Globus pallidus (tissue), 1 donor: ENCODE results near the gene YIPF3.
A peak's percentile ranks its signal among the peaks of the same experiment; 100 is the strongest.
"Not testable (repeated sequence)": the region's sequence is repeated elsewhere in the genome, so short reads cannot be mapped to it uniquely, and the experiment has no call there.

Source experiments
- DNase-seq: peaks from one replicate; pipeline ENCODE4 v3.0.0-alpha.2; 2015; ENCODE audit warnings: low spot score

Gene YIPF3

DNA sequence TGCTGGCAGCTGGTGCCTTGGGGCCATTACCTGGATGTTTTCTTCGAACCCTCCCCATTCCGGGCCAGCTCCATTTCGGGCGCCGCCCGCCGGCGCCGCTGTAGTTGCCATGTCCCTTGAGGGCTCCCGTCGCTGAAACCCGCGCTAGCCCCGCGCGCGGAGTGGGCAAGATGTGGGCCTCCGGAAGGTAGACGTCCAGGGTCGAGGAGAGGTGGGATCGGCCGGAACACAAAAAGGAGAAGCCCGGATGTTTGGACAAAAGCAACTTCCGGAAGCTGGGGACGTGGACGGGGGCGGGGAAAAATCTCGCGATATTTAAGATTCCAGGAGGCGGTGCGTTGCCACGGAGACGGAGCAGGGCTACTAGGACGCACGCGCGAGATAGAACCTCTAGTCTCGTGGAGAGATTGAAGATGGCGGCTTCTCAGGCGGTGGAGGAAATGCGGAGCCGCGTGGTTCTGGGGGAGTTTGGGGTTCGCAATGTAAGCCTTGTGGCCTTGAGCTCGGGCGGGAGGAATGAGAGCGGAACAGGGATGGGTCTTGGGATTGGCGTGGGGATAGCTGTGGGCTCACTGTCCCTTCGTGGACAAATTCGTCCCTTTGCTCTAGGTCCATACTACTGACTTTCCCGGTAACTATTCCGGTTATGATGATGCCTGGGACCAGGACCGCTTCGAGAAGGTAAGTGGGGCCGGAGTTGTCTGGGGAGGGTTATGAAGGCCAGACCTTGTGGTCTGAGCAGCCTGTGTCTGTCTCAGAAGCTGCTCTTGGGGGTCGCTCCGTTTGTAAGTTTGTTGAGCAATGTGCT lies at the start of gene YIPF3, which contains the start of gene POLR1C:
Gene YIPF3, minus strand, starts transcription at position 230 of the 808 bp plus-strand sequence. Its CDS starts 119 bp downstream, at position 111.
Gene POLR1C, plus strand, starts transcription at position 393 of the 808 bp plus-strand sequence. Its CDS starts 21 bp downstream, at position 414.
- peak; percentile 97 for DNase-seq

DNA sequence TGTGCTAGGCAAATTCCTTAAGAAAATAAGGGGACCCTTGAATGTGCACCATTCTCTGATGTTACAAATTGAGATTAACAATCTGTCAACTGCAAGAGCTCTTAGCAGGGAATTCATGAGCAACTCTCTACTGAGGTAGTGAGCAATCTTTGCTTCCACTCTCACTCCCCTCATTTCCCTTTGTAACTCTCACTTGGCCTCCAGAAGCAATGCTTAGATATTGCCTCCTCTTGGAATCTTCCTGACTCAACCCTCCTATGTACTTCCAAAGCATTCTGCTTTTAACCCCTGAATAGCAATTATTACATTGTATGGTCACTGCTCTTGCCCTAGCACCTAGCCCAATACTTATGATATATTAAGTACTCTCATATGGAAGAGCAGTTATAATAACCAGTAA lies 42.6 kb upstream of the YIPF3 start:
- DNase-seq, result no peak

GRCh38 chr6:43557620-43558019 lies 40.9 kb upstream of the YIPF3 start:
- not testable (repeated sequence) for DNase-seq

GRCh38 chr6:43547222-43547621 lies 30.5 kb upstream of the YIPF3 start:
- no peak for DNase-seq

GRCh38 chr6:43544461-43544860 lies 27.7 kb upstream of the YIPF3 start:
- DNase-seq, result no peak

DNA sequence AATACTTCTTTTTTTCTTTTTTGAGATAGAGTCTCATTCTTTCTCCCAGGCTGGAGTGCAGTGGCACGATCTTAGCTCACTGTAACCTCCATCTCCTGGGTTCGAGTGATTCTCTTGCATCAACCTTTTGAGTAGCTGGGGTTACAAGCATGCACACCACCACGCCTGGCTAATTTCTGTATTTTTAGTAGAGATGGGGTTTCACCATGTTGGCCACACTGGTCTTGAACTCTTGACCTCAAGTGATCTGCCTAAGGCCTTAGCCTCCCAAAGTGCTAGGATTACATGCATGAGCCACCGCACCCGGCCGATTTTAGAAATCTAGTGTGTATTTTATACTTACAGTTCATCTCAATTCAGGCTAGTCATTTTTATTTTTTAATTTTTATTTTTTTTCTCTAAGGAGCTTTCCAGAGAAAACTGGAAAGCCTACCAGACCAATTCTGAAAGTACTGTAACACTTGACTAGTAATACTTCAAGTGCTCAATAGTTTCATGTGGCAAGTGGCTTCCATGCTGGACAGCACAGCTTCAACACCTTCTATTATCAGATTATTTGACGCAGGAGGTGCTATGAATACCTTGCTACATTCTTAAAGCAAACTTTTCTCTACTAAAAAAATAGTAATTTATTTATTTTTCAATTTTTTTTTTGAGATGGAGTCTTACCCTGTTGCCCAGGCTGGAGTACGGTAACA lies 25.2 kb upstream of the YIPF3 start:
- DNase-seq, result no peak

GRCh38 chr6:43540507-43540906 lies 23.8 kb upstream of the YIPF3 start:
- no peak for DNase-seq

DNA sequence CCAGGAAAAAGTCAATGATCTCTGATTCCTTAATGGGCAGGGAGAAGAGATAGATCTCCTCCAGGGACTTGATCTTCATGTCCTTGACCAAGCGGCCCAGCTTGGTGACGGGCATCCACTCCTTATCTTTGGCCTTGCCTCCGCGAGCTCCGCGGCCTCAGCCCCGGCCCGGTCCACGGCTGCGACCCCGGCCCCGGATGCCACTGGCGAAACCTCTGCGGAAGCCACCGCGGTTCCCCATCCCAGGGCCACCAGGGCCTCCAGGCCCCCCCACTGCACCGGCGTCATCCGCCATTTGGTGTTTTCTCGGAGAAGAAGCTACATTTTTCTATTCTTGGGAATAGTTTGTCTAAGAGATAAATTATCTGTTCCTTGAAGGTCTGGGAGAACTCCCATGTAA lies 22.7 kb upstream of the YIPF3 start:
- DNase-seq, result not testable (repeated sequence)

DNA sequence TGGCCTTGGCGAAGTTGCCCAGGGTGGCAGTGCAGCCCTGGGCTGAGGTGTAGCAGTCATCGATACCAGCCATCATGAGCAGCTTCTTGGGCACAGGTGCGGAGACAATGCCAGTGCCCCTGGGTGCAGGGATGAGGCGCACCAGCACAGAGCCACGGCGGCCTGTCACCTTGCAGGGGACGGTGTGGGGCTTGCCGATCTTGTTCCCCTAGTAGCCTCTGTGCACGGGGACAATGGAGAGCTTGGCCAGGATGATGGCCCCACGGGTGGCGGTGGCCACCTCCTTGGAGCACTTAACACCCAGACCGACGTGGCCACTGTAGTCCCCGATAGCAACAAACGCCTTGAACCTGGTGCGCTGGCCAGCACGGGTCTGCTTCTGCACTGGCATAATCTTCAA lies 22.3 kb upstream of the YIPF3 start:
- not testable (repeated sequence) for DNase-seq

DNA sequence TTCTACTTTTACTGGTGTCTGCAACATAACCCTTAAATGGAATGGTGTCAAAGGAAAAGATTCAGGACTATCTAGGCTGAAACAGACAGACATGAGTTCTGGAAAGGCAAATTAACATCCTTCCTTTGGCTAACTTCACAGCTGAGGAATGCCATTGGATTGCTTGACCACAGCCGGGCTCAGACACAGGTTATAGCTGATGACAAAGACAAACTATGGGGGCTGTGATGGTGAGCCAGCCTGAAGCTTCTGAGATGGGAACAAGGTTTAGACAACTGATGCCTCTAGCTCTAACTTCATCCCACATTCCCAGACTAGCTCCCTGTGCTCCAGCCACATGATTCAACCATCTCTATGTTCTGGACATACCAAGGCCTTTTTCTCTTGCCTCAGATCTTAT lies 15.5 kb upstream of the YIPF3 start:
- DNase-seq, result no peak

- no peak for DNase-seq
Measured at GRCh38 chr6:43524483-43524961, 7.8 kb upstream of the YIPF3 start.

- no peak for DNase-seq
Measured at GRCh38 chr6:43523284-43523683, 6.6 kb upstream of the YIPF3 start.

DNA sequence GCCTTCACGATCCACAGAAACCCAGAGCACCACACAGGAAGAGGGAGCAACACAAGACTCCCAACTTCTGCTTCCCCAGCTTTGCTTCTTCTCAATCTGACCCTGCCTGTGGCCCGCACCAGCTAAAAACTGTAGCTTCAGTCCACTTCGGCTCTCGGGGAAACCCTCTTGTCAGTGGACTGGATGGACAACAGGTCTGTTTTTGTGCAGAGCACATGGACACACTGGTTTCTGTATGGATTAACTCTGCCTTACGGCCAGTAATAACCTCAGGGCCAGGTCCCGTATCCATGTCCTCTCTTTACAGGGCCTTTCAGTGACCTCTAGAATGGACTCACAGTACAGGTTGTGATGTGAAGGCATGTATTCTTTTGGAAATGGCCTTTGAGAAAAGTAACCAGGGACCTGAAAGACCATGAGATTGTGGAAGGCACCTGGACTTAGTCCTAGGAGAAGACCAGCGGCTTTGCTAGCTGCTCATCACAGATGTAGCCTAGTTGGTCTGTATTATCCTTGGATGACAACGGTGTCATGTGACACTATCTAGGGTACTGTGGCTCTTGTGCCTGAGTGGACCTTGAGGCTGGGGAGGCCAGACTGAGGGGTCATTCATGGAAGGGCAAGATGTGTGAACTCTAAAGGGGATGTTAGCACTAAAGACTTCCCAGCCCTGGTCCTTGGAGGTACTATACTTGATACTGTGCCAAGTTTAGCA lies 6.0 kb upstream of the YIPF3 start:
- no peak for DNase-seq

GRCh38 chr6:43521836-43522235 lies 5.1 kb upstream of the YIPF3 start:
- no peak for DNase-seq

- no peak for DNase-seq
Measured at GRCh38 chr6:43520097-43520496, 3.4 kb upstream of the YIPF3 start.

- DNase-seq, result no peak
Measured at GRCh38 chr6:43517505-43518357, 1.0 kb upstream of the YIPF3 start.

DNA sequence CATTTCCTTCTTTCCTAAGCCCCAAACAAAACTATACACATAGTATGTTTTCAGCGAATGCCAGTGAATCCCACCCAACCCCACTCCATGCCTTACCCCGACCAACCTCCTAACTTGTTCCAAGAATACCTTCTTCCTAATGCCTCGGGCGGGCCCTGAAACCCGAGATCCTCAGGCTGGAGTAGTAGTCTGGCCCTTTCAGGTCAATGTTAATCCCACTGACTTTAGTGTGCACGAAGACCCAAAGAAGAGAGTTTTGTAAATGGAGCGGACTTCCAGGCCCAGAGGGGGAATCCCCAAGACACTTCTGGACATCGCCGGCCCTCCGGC lies 394 bp downstream of the YIPF3 start:
- no peak for DNase-seq

DNA sequence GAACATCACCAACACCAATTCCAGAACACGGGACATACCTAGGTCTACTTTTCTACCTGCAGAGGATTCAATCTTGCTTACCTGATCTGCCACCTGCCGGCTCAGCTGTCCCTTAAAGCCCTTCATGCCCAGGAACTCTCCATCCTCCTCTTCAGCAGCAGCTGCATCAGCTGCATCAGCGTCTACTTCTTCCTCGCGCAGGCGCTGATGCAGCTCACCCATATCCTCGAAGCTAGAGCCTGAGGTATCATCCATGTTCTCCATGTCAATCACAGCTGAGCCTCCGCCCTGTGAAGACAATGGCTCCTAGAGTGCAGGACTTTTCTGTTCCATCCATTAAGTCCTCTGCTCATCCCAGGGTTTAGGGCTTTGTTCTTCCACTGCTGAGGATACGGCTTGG lies 918 bp downstream of the YIPF3 start:
- no peak for DNase-seq

GRCh38 chr6:43511824-43512415 lies 4.8 kb downstream of the YIPF3 start:
- no peak for DNase-seq

GRCh38 chr6:43510827-43511163 lies 5.9 kb downstream of the YIPF3 start:
- no peak for DNase-seq
